Common myeloid progenitor, CD34-positive (primary cell): ENCODE measurements around the gene TLX2.

ENCODE experiments used
- CTCF ChIA-PET: fragments of 350-600 bp; sonication (Branson Sonifier 250); formaldehyde crosslinking; loops from one replicate; lab custom pipeline; 2021; ENCODE audit warnings: antibody characterized with exemption; lab: Charles Lee
- POLR2A ChIA-PET: fragments of 350-600 bp; sonication (Branson Sonifier 250); formaldehyde crosslinking; loops from one replicate; lab custom pipeline; 2021; ENCODE audit warnings: antibody characterized with exemption; lab: Charles Lee
- DNase-seq, 3 donors: peaks; one replicate each; pipeline versions ENCODE4 v3.0.0 to v3.0.0-alpha.2; 2013
- H3K27ac ChIP-seq, 2 experiments: 1 replicate in 1 of 2; 2 replicates in 1 of 2; pipeline ENCODE4 v1.7.0; 2013; ENCODE audit warnings: inconsistent platforms in 2 of 2, low read length in 2 of 2, mild to moderate bottlenecking in 2 of 2, low read depth in 1 of 2, moderate library complexity in 1 of 2; ENCODE audit not compliant: severe bottlenecking in 2 of 2, insufficient read depth in 1 of 2, poor library complexity in 1 of 2
- H3K27me3 ChIP-seq, 5 experiments: replicated peaks in 2 of 5; 1 replicate in 3 of 5; 2 replicates in 2 of 5; pipeline versions ENCODE4 v1.6.1 to v1.7.0; 2013; ENCODE audit warnings: low read length in 4 of 5, mild to moderate bottlenecking in 2 of 5, moderate library complexity in 2 of 5, inconsistent platforms in 1 of 5; ENCODE audit not compliant: insufficient read depth in 5 of 5, control insufficient read depth in 4 of 5
- H3K36me3 ChIP-seq, 4 experiments: 1 replicate in 2 of 4; 2 replicates in 2 of 4; pipeline versions ENCODE4 v1.6.1 to v1.7.0; 2013; ENCODE audit warnings: low read length in 3 of 4, control low read depth in 1 of 4, mild to moderate bottlenecking in 1 of 4; ENCODE audit not compliant: control insufficient read depth in 4 of 4, insufficient read depth in 4 of 4
- H3K4me1 ChIP-seq, 4 experiments: 1 replicate in 3 of 4; 2 replicates in 1 of 4; pipeline versions ENCODE4 v1.6.1 to v1.7.1; 2013; ENCODE audit warnings: low read length in 3 of 4, mild to moderate bottlenecking in 3 of 4, control low read depth in 1 of 4, inconsistent platforms in 1 of 4, moderate library complexity in 1 of 4; ENCODE audit not compliant: control insufficient read depth in 4 of 4, insufficient read depth in 4 of 4; ENCODE audit errors: control extremely low read depth in 1 of 4
- H3K4me3 ChIP-seq, 7 experiments: 1 replicate in 4 of 7; 2 replicates in 3 of 7; pipeline versions ENCODE4 v1.5.1 to v1.7.0; 2013; ENCODE audit warnings: mild to moderate bottlenecking in 7 of 7, low read length in 6 of 7, moderate library complexity in 6 of 7, inconsistent platforms in 2 of 7, low read depth in 2 of 7, control low read depth in 1 of 7; ENCODE audit not compliant: insufficient read depth in 4 of 7, control insufficient read depth in 1 of 7; ENCODE audit errors: extremely low read depth in 1 of 7
- H3K9me3 ChIP-seq, 5 experiments: 1 replicate in 4 of 5; 2 replicates in 1 of 5; pipeline versions ENCODE4 v1.6.1 to v1.7.1; 2013; ENCODE audit warnings: low read length in 4 of 5, mild to moderate bottlenecking in 2 of 5, inconsistent platforms in 1 of 5, low read depth in 1 of 5, moderate library complexity in 1 of 5; ENCODE audit not compliant: control insufficient read depth in 4 of 5, insufficient read depth in 2 of 5; ENCODE audit errors: control extremely low read depth in 1 of 5
- WGBS: methylation state at CpG from one replicate; pipeline ENCODE4 v1.1.5; 2013; ENCODE audit not compliant: insufficient coverage; 5-methylcytosine and 5-hydroxymethylcytosine counted together

The TLX2 gene

DNA sequence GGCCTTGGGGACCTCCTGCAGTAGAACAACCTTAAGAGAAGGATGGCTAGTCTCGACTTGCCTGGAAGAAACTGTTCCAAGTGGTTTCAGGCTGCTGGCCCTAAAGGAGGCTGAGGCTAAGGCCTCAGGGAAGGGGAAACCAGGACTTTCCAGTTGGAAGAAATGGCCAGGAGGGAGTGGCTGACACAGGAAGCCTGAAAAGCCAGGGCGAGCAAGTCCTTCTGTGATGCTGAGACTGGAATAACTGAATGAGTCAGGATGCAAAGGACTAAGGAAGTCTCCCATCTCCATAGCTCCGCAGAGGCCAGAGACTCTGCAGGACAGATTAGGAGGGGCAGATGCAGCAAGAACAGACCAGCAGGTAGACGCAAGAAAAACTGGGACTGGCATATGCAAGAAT is 22.9 kb downstream of the TLX2 start:
- CTCF ChIA-PET: interaction anchor here (13.7 kb wide), 1 partner anchor 50 kb away, joined by 210 read pairs; no protein-coding TSS in a partner anchor
- H3K4me3 ChIP-seq: no peak overlapping the region

DNA sequence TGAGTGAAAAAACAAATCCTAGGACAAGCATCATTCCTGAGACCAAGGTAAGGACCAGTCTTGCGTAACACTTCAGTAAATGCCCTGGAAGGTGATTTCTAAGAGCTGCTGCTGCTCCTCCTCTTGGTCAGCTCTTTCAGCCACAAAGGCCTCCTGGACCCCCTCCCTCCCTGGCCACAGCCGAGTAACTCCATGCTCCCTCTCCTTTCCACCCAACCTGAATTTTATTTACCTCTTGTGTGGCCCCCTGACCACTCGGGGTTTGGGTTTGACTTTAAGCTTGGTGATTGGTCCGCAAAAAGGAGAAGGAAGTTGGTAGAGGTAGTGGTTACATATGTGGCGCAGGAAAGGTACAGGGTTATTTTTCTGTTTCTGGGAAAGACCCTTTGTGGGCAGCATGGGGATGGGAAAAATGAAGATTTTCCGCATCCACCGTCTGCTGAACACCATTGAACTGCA is 24.7 kb downstream of the TLX2 start:
- ChIA-PET POLR2A (interaction anchor here (0.6 to 2.0 kb wide), 5 partner anchors 9 to 1646 kb away, joined by 3 to 9 read pairs (median 3); partner anchors contain the start of genes AUP1, DOK1, HTRA2 and LOXL3), CTCF (interaction anchor here (0.8 to 13.7 kb wide), 12 partner anchors 14 to 74 kb away, joined by 3 to 210 read pairs (median 5); partner anchors contain the start of genes CCDC142, MOGS and TTC31)
- Histone ChIP-seq H3K9me3 (no peaks in the 10 kb centered on the region), H3K4me1 (peaks cover 19 to 53% (median 24%) of the 10 kb centered on the region in 4 experiments), H3K4me3 (peak overlapping the region in 5 of 7 experiments; percentile 10 to 58 (median 44)), H3K27me3 (no peaks in the 10 kb centered on the region), H3K36me3 (peaks cover 0 to 13% (median 4%) of the 10 kb centered on the region in 4 experiments), H3K27ac (no peak overlapping the region)
- DNase-seq: peak in 2 of 3 donors; percentile 76 to 77
- WGBS: 20% methylated on average over 5 of the region's 7 CpGs

More for the DNA sequence above, 22.9 kb downstream of the TLX2 start:
- Histone ChIP-seq H3K9me3 (no peaks in the 10 kb centered on the region), H3K36me3 (peaks cover 6 to 29% (median 19%) of the 10 kb centered on the region in 4 experiments), H3K27me3 (no peaks in the 10 kb centered on the region), H3K4me1 (peaks cover 19 to 48% (median 24%) of the 10 kb centered on the region in 4 experiments), H3K27ac (no peak overlapping the region)
- whole genome bisulfite sequencing: 97% methylated on average over 3 of the region's 4 CpGs
- no peak for DNase-seq
- POLR2A ChIA-PET: no interaction called here

DNA sequence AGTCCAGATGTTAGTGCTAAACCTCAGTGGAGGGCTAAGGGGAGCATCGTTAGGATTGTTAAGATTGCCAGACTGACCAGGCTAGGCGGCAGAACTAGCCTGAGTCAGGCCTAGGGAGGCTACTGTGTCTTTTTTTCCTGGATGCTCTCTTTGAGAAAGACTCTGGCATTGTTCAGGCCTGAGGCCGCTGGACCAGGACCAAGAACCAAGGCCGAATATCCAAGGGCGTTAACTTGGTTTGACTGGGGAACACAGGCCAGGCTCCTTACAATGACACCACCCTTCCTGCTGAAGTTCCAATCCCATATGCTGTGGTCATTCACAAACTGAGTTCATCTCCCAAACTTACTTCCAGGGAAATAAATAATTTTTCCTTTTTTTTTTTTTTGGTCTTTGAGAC is 26.0 kb downstream of the TLX2 start:
- Histone ChIP-seq H3K27ac (no peak overlapping the region), H3K4me1 (peaks cover 19 to 46% (median 24%) of the 10 kb centered on the region in 4 experiments), H3K4me3 (no peak overlapping the region), H3K9me3 (no peaks in the 10 kb centered on the region), H3K27me3 (no peaks in the 10 kb centered on the region), H3K36me3 (peaks cover 0 to 3% (median 0%) of the 10 kb centered on the region in 4 experiments)
- POLR2A ChIA-PET: no interaction called here
- 100% methylated on average over 5 of the region's 5 CpGs for WGBS
- CTCF ChIA-PET: interaction anchor here (1.0 to 13.7 kb wide), 6 partner anchors 10 to 46 kb away, joined by 3 to 210 read pairs (median 5); no protein-coding TSS in a partner anchor
- DNase-seq: no peak

DNA sequence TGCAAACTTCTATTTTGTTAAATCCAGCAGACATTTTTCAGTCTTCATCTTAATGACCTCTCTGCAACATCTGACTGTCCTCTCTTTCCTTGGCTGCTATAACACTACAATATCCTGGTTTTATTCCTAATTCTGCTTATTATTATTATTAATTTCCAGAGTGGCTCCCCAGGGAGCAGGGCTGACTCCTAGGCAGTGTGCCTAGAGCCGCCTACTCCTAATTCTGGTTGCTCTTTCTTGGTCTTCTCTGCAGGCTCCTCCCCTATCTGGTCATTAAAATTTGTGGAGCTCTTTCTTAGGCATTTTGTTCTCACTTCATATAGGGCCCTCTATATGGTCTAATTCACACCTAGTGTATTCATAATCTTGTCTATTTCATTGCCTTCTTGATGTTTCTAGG is 28.7 kb downstream of the TLX2 start:
- POLR2A ChIA-PET: no interaction called here
- Histone ChIP-seq H3K27ac (no peak overlapping the region), H3K36me3 (no peaks in the 10 kb centered on the region), H3K4me1 (peaks cover 18 to 35% (median 22%) of the 10 kb centered on the region in 4 experiments), H3K4me3 (no peak overlapping the region), H3K27me3 (no peaks in the 10 kb centered on the region), H3K9me3 (no peaks in the 10 kb centered on the region)
- CTCF ChIA-PET: interaction anchor here (0.6 to 5.1 kb wide), 5 partner anchors 8 to 45 kb away, joined by 3 to 50 read pairs (median 4); no protein-coding TSS in a partner anchor
- 86% methylated on average over 1 of the region's 1 CpG for WGBS
- no peak for DNase-seq

DNA sequence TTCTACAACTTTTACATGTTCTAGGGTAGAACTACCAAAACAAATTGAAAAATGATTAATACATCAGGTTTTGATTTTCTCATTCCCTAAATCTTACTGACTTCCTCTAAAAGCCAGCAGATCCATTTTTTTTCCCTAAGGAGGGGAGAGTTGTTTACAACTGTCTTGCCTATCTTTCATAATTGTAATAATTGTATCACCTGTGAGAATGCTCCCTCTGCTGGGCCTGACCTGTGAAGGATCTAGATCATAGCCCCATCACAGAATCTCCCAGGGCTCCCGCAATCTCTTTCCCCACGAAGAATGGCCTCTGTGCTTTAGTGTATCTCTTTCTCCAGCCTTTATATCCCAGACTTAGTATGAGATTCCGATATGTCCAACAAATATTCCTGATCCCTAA is 30.4 kb downstream of the TLX2 start:
- Histone ChIP-seq H3K36me3 (no peaks in the 10 kb centered on the region), H3K27me3 (no peaks in the 10 kb centered on the region), H3K9me3 (no peaks in the 10 kb centered on the region), H3K27ac (no peak overlapping the region), H3K4me1 (peaks cover 6 to 34% (median 19%) of the 10 kb centered on the region in 4 experiments), H3K4me3 (no peak overlapping the region)
- CTCF ChIA-PET: interaction anchor here (0.8 to 5.1 kb wide), 9 partner anchors 10 to 62 kb away, joined by 3 to 50 read pairs (median 3); partner anchors contain the start of genes CCDC142 and TTC31
- DNase-seq: no peak
- POLR2A ChIA-PET: no interaction called here
- WGBS: 90% methylated on average over 3 of the region's 3 CpGs

DNA sequence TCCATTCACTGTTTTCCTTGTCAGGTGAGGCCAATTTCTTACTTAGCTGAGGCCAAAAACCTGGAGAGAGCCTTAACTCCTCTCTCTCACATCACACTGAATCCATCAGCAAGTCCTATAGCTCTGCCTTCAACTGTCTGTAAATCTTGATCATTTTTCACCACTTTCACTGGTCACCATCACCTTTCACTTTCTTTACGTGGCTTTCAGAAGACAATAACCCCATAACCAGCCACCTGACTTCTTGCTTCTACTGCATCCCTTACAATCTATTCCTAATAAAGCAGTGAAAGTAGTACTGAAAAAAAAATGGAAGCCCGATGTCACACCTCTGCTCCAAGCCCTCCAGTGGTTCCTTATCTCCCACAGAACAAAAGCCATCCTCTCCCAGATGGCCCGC is 31.8 kb downstream of the TLX2 start:
- H3K27ac ChIP-seq: no peak overlapping the region
- H3K4me3 ChIP-seq: no peak overlapping the region
- no peaks in the 10 kb centered on the region for H3K36me3 ChIP-seq
- H3K4me1 ChIP-seq: peaks cover 6 to 39% (median 22%) of the 10 kb centered on the region in 4 experiments
- CTCF ChIA-PET: interaction anchor here (1.1 to 5.1 kb wide), 5 partner anchors 12 to 63 kb away, joined by 4 to 50 read pairs (median 6); partner anchors contain the start of genes CCDC142 and TTC31
- 97% methylated on average over 3 of the region's 3 CpGs for WGBS
- DNase-seq: no peak
- no peaks in the 10 kb centered on the region for H3K9me3 ChIP-seq
- POLR2A ChIA-PET: no interaction called here
- no peaks in the 10 kb centered on the region for H3K27me3 ChIP-seq
